ENCODE measurements around the gene HDAC11. TPM values are rescaled to one million over a fixed set of nuclear protein-coding genes. Genes with fewer than 3 reads are reported as not detected.

Gene HDAC11
- total RNA-seq, 1 donor from 2014 or later: 8.9 TPM

- Histone ChIP-seq H3K27ac (ENCODE audit: low read depth, low read length) (peak overlapping the region; percentile 75), H3K9me3 (ENCODE audit: control insufficient read depth in 3 of 3, low read length in 3 of 3) (no peaks in the 10 kb centered on the region), H3K9ac (ENCODE audit: low read depth in 1 of 3, low read length in 3 of 3) (no peak overlapping the region), H3K4me3 (ENCODE audit: low read length in 3 of 3) (no peak overlapping the region), H3K36me3 (ENCODE audit: control insufficient read depth in 3 of 3, insufficient read depth in 3 of 3, low read length in 3 of 3) (no peaks in the 10 kb centered on the region), H3K4me1 (ENCODE audit: control insufficient read depth in 3 of 3, insufficient read depth in 3 of 3, low read length in 3 of 3) (peaks cover 4 to 16% (median 12%) of the 10 kb centered on the region in 3 donors), H3K27me3 (ENCODE audit: control insufficient read depth in 3 of 3, insufficient read depth in 3 of 3, low read length in 3 of 3) (peaks cover 16 to 25% (median 18%) of the 10 kb centered on the region in 3 donors)
Measured at GRCh38 chr3:13545952-13546454, 65.9 kb downstream of the HDAC11 start.

- peak overlapping the region; percentile 30 for H3K27ac ChIP-seq (ENCODE audit: low read depth, low read length)
- H3K9me3 ChIP-seq (ENCODE audit: control insufficient read depth in 3 of 3, low read length in 3 of 3): no peaks in the 10 kb centered on the region
- no peaks in the 10 kb centered on the region for H3K36me3 ChIP-seq (ENCODE audit: control insufficient read depth in 3 of 3, insufficient read depth in 3 of 3, low read length in 3 of 3)
- H3K9ac ChIP-seq (ENCODE audit: low read depth in 1 of 3, low read length in 3 of 3): no peak overlapping the region
- no peak overlapping the region for H3K4me3 ChIP-seq (ENCODE audit: low read length in 3 of 3)
- peaks cover 4 to 16% (median 12%) of the 10 kb centered on the region in 3 donors for H3K4me1 ChIP-seq (ENCODE audit: control insufficient read depth in 3 of 3, insufficient read depth in 3 of 3, low read length in 3 of 3)
- peaks cover 17 to 28% (median 18%) of the 10 kb centered on the region in 3 donors for H3K27me3 ChIP-seq (ENCODE audit: control insufficient read depth in 3 of 3, insufficient read depth in 3 of 3, low read length in 3 of 3)
Measured at GRCh38 chr3:13546667-13547171, 66.6 kb downstream of the HDAC11 start.

GRCh38 chr3:13547591-13548371 lies 67.7 kb downstream of the HDAC11 start:
- Histone ChIP-seq H3K27ac (ENCODE audit: low read depth, low read length) (peak overlapping the region; percentile 47), H3K9ac (ENCODE audit: low read depth in 1 of 3, low read length in 3 of 3) (peak overlapping the region in 1 of 3 donors; percentile 25), H3K4me3 (ENCODE audit: low read length in 3 of 3) (peak overlapping the region in 1 of 3 donors; percentile 13), H3K4me1 (ENCODE audit: control insufficient read depth in 3 of 3, insufficient read depth in 3 of 3, low read length in 3 of 3) (peaks cover 5 to 18% (median 16%) of the 10 kb centered on the region in 3 donors), H3K27me3 (ENCODE audit: control insufficient read depth in 3 of 3, insufficient read depth in 3 of 3, low read length in 3 of 3) (peaks cover 17 to 33% (median 23%) of the 10 kb centered on the region in 3 donors), H3K9me3 (ENCODE audit: control insufficient read depth in 3 of 3, low read length in 3 of 3) (no peaks in the 10 kb centered on the region), H3K36me3 (ENCODE audit: control insufficient read depth in 3 of 3, insufficient read depth in 3 of 3, low read length in 3 of 3) (no peaks in the 10 kb centered on the region)

- Histone ChIP-seq H3K9me3 (ENCODE audit: control insufficient read depth in 3 of 3, low read length in 3 of 3) (no peaks in the 10 kb centered on the region), H3K27ac (ENCODE audit: low read depth, low read length) (peak within 1 kb of the TSS; percentile 47), H3K4me1 (ENCODE audit: control insufficient read depth in 3 of 3, insufficient read depth in 3 of 3, low read length in 3 of 3) (peaks cover 14 to 23% (median 17%) of the 10 kb centered on the region in 3 donors), H3K36me3 (ENCODE audit: control insufficient read depth in 3 of 3, insufficient read depth in 3 of 3, low read length in 3 of 3) (no peaks in the 10 kb centered on the region), H3K27me3 (ENCODE audit: control insufficient read depth in 3 of 3, insufficient read depth in 3 of 3, low read length in 3 of 3) (peaks cover 17 to 39% (median 28%) of the 10 kb centered on the region in 3 donors), H3K9ac (ENCODE audit: low read depth in 1 of 3, low read length in 3 of 3) (peak within 1 kb of the TSS; percentile 14 to 72 (median 33)), H3K4me3 (ENCODE audit: low read length in 3 of 3) (peak within 1 kb of the TSS; percentile 52 to 69 (median 60))
Measured at GRCh38 chr3:13548696-13549622, 68.9 kb downstream of the HDAC11 start, which contains the start of gene FBLN2. TSS of gene FBLN2 (plus strand) at chr3:13549125. CDS start at chr3:13570356, 21,231 bp downstream.

GRCh38 chr3:13549623-13550422 lies 69.7 kb downstream of the HDAC11 start:
- peak overlapping the region; percentile 12 for H3K27ac ChIP-seq (ENCODE audit: low read depth, low read length)
- peaks cover 17 to 35% (median 31%) of the 10 kb centered on the region in 3 donors for H3K27me3 ChIP-seq (ENCODE audit: control insufficient read depth in 3 of 3, insufficient read depth in 3 of 3, low read length in 3 of 3)
- peaks cover 14 to 23% (median 14%) of the 10 kb centered on the region in 3 donors for H3K4me1 ChIP-seq (ENCODE audit: control insufficient read depth in 3 of 3, insufficient read depth in 3 of 3, low read length in 3 of 3)
- peak overlapping the region in 2 of 3 donors; percentile 40 to 72 for H3K9ac ChIP-seq (ENCODE audit: low read depth in 1 of 3, low read length in 3 of 3)
- H3K4me3 ChIP-seq (ENCODE audit: low read length in 3 of 3): peak overlapping the region; percentile 52 to 69 (median 60)
- no peaks in the 10 kb centered on the region for H3K36me3 ChIP-seq (ENCODE audit: control insufficient read depth in 3 of 3, insufficient read depth in 3 of 3, low read length in 3 of 3)
- no peaks in the 10 kb centered on the region for H3K9me3 ChIP-seq (ENCODE audit: control insufficient read depth in 3 of 3, low read length in 3 of 3)

GRCh38 chr3:13550423-13550690 lies 70.3 kb downstream of the HDAC11 start:
- H3K27me3 ChIP-seq (ENCODE audit: control insufficient read depth in 3 of 3, insufficient read depth in 3 of 3, low read length in 3 of 3): peaks cover 17 to 35% (median 31%) of the 10 kb centered on the region in 3 donors
- no peak overlapping the region for H3K27ac ChIP-seq (ENCODE audit: low read depth, low read length)
- peaks cover 14 to 23% (median 14%) of the 10 kb centered on the region in 3 donors for H3K4me1 ChIP-seq (ENCODE audit: control insufficient read depth in 3 of 3, insufficient read depth in 3 of 3, low read length in 3 of 3)
- H3K9me3 ChIP-seq (ENCODE audit: control insufficient read depth in 3 of 3, low read length in 3 of 3): no peaks in the 10 kb centered on the region
- peak overlapping the region; percentile 52 to 69 (median 56) for H3K4me3 ChIP-seq (ENCODE audit: low read length in 3 of 3)
- peak overlapping the region in 2 of 3 donors; percentile 40 to 72 for H3K9ac ChIP-seq (ENCODE audit: low read depth in 1 of 3, low read length in 3 of 3)
- H3K36me3 ChIP-seq (ENCODE audit: control insufficient read depth in 3 of 3, insufficient read depth in 3 of 3, low read length in 3 of 3): no peaks in the 10 kb centered on the region

GRCh38 chr3:13550791-13551360 lies 70.8 kb downstream of the HDAC11 start:
- Histone ChIP-seq H3K4me3 (ENCODE audit: low read length in 3 of 3) (peak overlapping the region; percentile 9 to 69 (median 56)), H3K9me3 (ENCODE audit: control insufficient read depth in 3 of 3, low read length in 3 of 3) (no peaks in the 10 kb centered on the region), H3K36me3 (ENCODE audit: control insufficient read depth in 3 of 3, insufficient read depth in 3 of 3, low read length in 3 of 3) (no peaks in the 10 kb centered on the region), H3K4me1 (ENCODE audit: control insufficient read depth in 3 of 3, insufficient read depth in 3 of 3, low read length in 3 of 3) (peaks cover 16 to 23% (median 17%) of the 10 kb centered on the region in 3 donors), H3K27me3 (ENCODE audit: control insufficient read depth in 3 of 3, insufficient read depth in 3 of 3, low read length in 3 of 3) (peaks cover 17 to 35% (median 31%) of the 10 kb centered on the region in 3 donors), H3K9ac (ENCODE audit: low read depth in 1 of 3, low read length in 3 of 3) (peak overlapping the region in 1 of 3 donors; percentile 72), H3K27ac (ENCODE audit: low read depth, low read length) (no peak overlapping the region)

GRCh38 chr3:13552857-13553652 lies 72.9 kb downstream of the HDAC11 start:
- Histone ChIP-seq H3K27ac (ENCODE audit: low read depth, low read length) (peak overlapping the region; percentile 44), H3K4me1 (ENCODE audit: control insufficient read depth in 3 of 3, insufficient read depth in 3 of 3, low read length in 3 of 3) (peaks cover 19 to 27% (median 26%) of the 10 kb centered on the region in 3 donors), H3K9ac (ENCODE audit: low read depth in 1 of 3, low read length in 3 of 3) (peak overlapping the region in 1 of 3 donors; percentile 62)

More at GRCh38 chr3:13552857-13553652, 72.9 kb downstream of the HDAC11 start:
- no peaks in the 10 kb centered on the region for H3K9me3 ChIP-seq (ENCODE audit: control insufficient read depth in 3 of 3, low read length in 3 of 3)
- peak overlapping the region in 1 of 3 donors; percentile 29 for H3K4me3 ChIP-seq (ENCODE audit: low read length in 3 of 3)
- H3K36me3 ChIP-seq (ENCODE audit: control insufficient read depth in 3 of 3, insufficient read depth in 3 of 3, low read length in 3 of 3): no peaks in the 10 kb centered on the region
- peaks cover 8 to 33% (median 30%) of the 10 kb centered on the region in 3 donors for H3K27me3 ChIP-seq (ENCODE audit: control insufficient read depth in 3 of 3, insufficient read depth in 3 of 3, low read length in 3 of 3)

Data from skeletal muscle tissue (tissue), 4 donors.